GM23338 (cell line): Measurements from ENCODE around the gene CDK5R1. TPM values are rescaled to one million over a fixed set of nuclear protein-coding genes. Genes with fewer than 3 reads are reported as not detected.

ENCODE experiments used
- ATAC-seq: fragments of 200-7000 bp; cut with Tn5 transposase; 3 replicates; pipeline ENCODE4 v1.9.1; 2020
- DNase-seq: peaks from one replicate; pipeline ENCODE4 v3.0.0-alpha.2; 2015; ENCODE audit warnings: low spot score
- H2AFZ ChIP-seq: fragments of 200-600 bp; sonication (generic); 2 replicates; pipeline ENCODE4 v1.8.0; 2016; ENCODE audit warnings: antibody characterized with exemption, mild to moderate bottlenecking, moderate library complexity
- H3F3A ChIP-seq: fragments of 200-600 bp; sonication (generic); replicated peaks from 2 replicates; pipeline ENCODE4 v1.8.0; 2017; ENCODE audit warnings: antibody characterized with exemption, mixed run types, low read depth
- H3K27ac ChIP-seq: fragments of 200-600 bp; sonication (generic); 2 replicates; pipeline ENCODE4 v1.6.1; 2016; ENCODE audit warnings: low read depth
- H3K27me3 ChIP-seq: fragments of 200-600 bp; sonication (generic); 2 replicates; pipeline ENCODE4 v1.8.0; 2016; ENCODE audit warnings: mild to moderate bottlenecking, mixed run types, moderate library complexity; ENCODE audit not compliant: insufficient read depth
- H3K36me3 ChIP-seq: fragments of 200-600 bp; sonication (generic); 2 replicates; pipeline ENCODE4 v1.8.0; 2016; ENCODE audit warnings: mild to moderate bottlenecking; ENCODE audit not compliant: insufficient read depth
- H3K4me1 ChIP-seq: fragments of 200-600 bp; sonication (generic); 2 replicates; pipeline ENCODE4 v1.8.0; 2016; ENCODE audit warnings: mild to moderate bottlenecking, moderate library complexity; ENCODE audit not compliant: insufficient read depth
- H3K4me2 ChIP-seq: fragments of 200-600 bp; sonication (generic); 2 replicates; pipeline ENCODE4 v1.7.1; 2017; ENCODE audit warnings: mixed run types
- H3K4me3 ChIP-seq: fragments of 200-600 bp; sonication (generic); 2 replicates; pipeline ENCODE4 v1.6.1; 2016; ENCODE audit warnings: mixed run types
- H3K79me2 ChIP-seq: fragments of 200-600 bp; sonication (generic); replicated peaks from 2 replicates; pipeline ENCODE4 v1.8.0; 2017; ENCODE audit warnings: mild to moderate bottlenecking; ENCODE audit not compliant: insufficient read depth
- H3K9me2 ChIP-seq: fragments of 200-600 bp; sonication (generic); 2 replicates; pipeline ENCODE4 v1.8.0; 2017; ENCODE audit not compliant: insufficient read depth
- H4K20me1 ChIP-seq: fragments of 200-600 bp; sonication (generic); replicated peaks from 2 replicates; pipeline ENCODE4 v1.8.0; 2017; ENCODE audit warnings: mild to moderate bottlenecking; ENCODE audit not compliant: insufficient read depth
- H3K27ac Mint-ChIP-seq: 2 replicates; pipeline ENCODE4 v1.8.0; 2020; ENCODE audit warnings: inconsistent platforms, mild to moderate bottlenecking, moderate library complexity, mixed read lengths
- H3K27me3 Mint-ChIP-seq: 3 replicates; pipeline ENCODE4 v1.8.0; 2022; ENCODE audit warnings: low read depth, mild to moderate bottlenecking, moderate library complexity, mixed read lengths, inconsistent platforms; ENCODE audit not compliant: insufficient read depth, poor library complexity
- H3K36me3 Mint-ChIP-seq: 3 replicates; pipeline ENCODE4 v1.8.0; 2021; ENCODE audit warnings: low read depth, mild to moderate bottlenecking, inconsistent platforms, moderate library complexity, mixed read lengths
- H3K4me1 Mint-ChIP-seq: 3 replicates; pipeline ENCODE4 v1.8.0; 2020; ENCODE audit warnings: mild to moderate bottlenecking, inconsistent platforms, mixed read lengths
- H3K4me3 Mint-ChIP-seq: 3 replicates; pipeline ENCODE4 v1.8.0; 2021; ENCODE audit warnings: moderate library complexity, mild to moderate bottlenecking, inconsistent platforms, mixed read lengths
- H3K9me3 Mint-ChIP-seq: 3 replicates; pipeline ENCODE4 v1.8.0; 2020; ENCODE audit warnings: moderate library complexity, mild to moderate bottlenecking, inconsistent platforms, mixed read lengths
- CTCF ChIP-seq, 2 experiments: fragments of 200-600 bp in 1 of 2; sonication (generic) in 1 of 2; conservative IDR thresholded peaks; 2 replicates each; pipeline versions ENCODE4 v1.5.1 to v1.6.1; 2016 to 2017; ENCODE audit warnings: antibody characterized with exemption in 2 of 2, low read depth in 2 of 2, mild to moderate bottlenecking in 2 of 2, moderate library complexity in 1 of 2
- EZH2phosphoT487 ChIP-seq: fragments of 200-600 bp; sonication (generic); IDR thresholded peaks from one replicate; pipeline ENCODE4 v1.8.1; 2018; ENCODE audit warnings: antibody characterized with exemption; ENCODE audit not compliant: unreplicated experiment
- NANOG ChIP-seq: IDR thresholded peaks from 2 replicates; pipeline ENCODE4 v1.6.1; 2016; ENCODE audit warnings: antibody characterized with exemption, borderline replicate concordance
- POLR2AphosphoS5 ChIP-seq: IDR thresholded peaks from 2 replicates; pipeline ENCODE4 v1.6.1; 2016; ENCODE audit warnings: antibody characterized with exemption, low read depth
- STAT1 ChIP-seq: IDR thresholded peaks from one replicate; pipeline ENCODE4 v1.6.1; 2016; ENCODE audit warnings: antibody characterized with exemption; ENCODE audit not compliant: unreplicated experiment
- ZNF114 ChIP-seq: fragments of 250-450 bp; sonication (Bioruptor Pico); IDR thresholded peaks from 2 replicates; pipeline ENCODE4 v1.5.0; 2020; ENCODE audit warnings: mild to moderate bottlenecking, moderate library complexity
- ZNF331 ChIP-seq: fragments of 250-450 bp; sonication (Bioruptor Pico); IDR thresholded peaks from 2 replicates; pipeline ENCODE4 v1.5.0; 2020; ENCODE audit warnings: low read depth, mild to moderate bottlenecking, moderate library complexity
- polyA plus RNA-seq: library from polyadenylated mRNA; unstranded; fragments of >200 nt; fragmentation: Nextera tagmentation; extraction: Ambion mirVana; gene quantifications from 2 replicates; pipeline ENCODE4 v1.2.1, GENCODE V29; 2016
- total RNA-seq: library from RNA; depleted of rRNA; stranded (reverse); fragments of >200 nt; shearing (Covaris generic); gene quantifications from 2 replicates; pipeline ENCODE4 v1.2.3, GENCODE V29; 2014
- TF ChIP-seq, protein P1 (sequence below): fragments of 250-450 bp; sonication (Bioruptor Pico); IDR thresholded peaks from 2 replicates; pipeline ENCODE4 v1.5.0; 2020; ENCODE audit warnings: mild to moderate bottlenecking, moderate library complexity

Gene CDK5R1
- total and polyA plus RNA-seq, 2 experiments from 2014 or later: 4.0 to 11.6 TPM

DNA sequence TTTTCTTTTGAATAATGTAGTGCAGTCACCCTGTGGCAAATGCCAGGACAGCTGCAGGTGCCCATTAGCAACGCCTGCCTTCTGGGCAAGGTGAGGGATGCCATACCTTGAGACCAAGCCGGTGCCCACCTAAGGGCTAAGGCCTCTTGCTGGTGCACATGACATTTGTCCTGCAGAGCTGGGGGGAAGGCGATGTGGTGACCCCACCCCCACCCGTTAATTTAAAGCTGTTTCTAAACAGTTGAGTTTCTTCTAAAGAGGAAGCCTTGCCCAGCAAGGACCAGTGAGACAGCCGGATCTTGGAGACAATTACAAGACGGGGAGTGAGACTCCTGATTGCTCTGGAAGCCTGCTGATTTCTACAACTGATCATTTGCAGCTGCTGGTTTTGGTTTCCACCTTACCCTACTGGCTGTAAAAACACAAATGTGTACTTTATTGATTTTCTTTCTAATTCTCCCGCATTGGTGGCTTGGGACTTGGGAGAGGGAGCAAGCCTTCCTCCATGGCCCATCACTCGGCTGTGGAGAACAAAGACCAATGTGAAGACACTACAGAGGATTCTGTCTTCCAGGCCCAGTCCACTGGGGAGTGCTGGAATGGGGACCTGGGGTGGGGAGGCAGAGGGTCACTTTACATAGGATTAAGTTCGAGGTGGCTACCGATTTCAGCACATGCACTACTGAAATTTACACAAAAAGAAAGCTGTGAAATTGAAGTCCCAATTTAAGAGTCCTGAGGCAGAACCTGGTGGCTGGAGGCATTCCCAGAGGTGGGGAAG lies 2.7 kb downstream of the CDK5R1 start:
- peaks cover 56% of the 10 kb centered on the region for H3K4me1 Mint-ChIP-seq
- Histone ChIP-seq H4K20me1 (peaks cover 17% of the 10 kb centered on the region), H3K4me2 (peak overlapping the region; percentile 51; the same call in 1 of the 2 replicates), H2AFZ (no peak overlapping the region), H3K79me2 (peaks cover 27% of the 10 kb centered on the region), H3K27me3 (no peaks in the 10 kb centered on the region), H3F3A (peaks cover 18% of the 10 kb centered on the region), H3K36me3 (no peaks in the 10 kb centered on the region; the same call in 1 of the 2 replicates), H3K9me2 (no peaks in the 10 kb centered on the region), H3K4me1 (peaks cover 33% of the 10 kb centered on the region), H3K4me3 (no peak overlapping the region), H3K27ac (no peak overlapping the region)
- H3K27me3 Mint-ChIP-seq: peaks cover 21% of the 10 kb centered on the region
- ATAC-seq (no peak), DNase-seq (no peak)
- no peak overlapping the region for H3K27ac Mint-ChIP-seq
- H3K36me3 Mint-ChIP-seq: peaks cover 34% of the 10 kb centered on the region
- H3K9me3 Mint-ChIP-seq: peaks cover 3% of the 10 kb centered on the region; the same call in 2 of the 3 replicates
- TF ChIP-seq POLR2AphosphoS5: no peak
- TF ChIP-seq CTCF (conservative IDR thresholded peaks at IDR 0.05; ENCODE audit: low read depth in 2 of 2): no peak
- no peak for TF ChIP-seq NANOG
- TF ChIP-seq STAT1: no peak
- TF ChIP-seq EZH2phosphoT487: no peak
- TF ChIP-seq, protein P1, sequence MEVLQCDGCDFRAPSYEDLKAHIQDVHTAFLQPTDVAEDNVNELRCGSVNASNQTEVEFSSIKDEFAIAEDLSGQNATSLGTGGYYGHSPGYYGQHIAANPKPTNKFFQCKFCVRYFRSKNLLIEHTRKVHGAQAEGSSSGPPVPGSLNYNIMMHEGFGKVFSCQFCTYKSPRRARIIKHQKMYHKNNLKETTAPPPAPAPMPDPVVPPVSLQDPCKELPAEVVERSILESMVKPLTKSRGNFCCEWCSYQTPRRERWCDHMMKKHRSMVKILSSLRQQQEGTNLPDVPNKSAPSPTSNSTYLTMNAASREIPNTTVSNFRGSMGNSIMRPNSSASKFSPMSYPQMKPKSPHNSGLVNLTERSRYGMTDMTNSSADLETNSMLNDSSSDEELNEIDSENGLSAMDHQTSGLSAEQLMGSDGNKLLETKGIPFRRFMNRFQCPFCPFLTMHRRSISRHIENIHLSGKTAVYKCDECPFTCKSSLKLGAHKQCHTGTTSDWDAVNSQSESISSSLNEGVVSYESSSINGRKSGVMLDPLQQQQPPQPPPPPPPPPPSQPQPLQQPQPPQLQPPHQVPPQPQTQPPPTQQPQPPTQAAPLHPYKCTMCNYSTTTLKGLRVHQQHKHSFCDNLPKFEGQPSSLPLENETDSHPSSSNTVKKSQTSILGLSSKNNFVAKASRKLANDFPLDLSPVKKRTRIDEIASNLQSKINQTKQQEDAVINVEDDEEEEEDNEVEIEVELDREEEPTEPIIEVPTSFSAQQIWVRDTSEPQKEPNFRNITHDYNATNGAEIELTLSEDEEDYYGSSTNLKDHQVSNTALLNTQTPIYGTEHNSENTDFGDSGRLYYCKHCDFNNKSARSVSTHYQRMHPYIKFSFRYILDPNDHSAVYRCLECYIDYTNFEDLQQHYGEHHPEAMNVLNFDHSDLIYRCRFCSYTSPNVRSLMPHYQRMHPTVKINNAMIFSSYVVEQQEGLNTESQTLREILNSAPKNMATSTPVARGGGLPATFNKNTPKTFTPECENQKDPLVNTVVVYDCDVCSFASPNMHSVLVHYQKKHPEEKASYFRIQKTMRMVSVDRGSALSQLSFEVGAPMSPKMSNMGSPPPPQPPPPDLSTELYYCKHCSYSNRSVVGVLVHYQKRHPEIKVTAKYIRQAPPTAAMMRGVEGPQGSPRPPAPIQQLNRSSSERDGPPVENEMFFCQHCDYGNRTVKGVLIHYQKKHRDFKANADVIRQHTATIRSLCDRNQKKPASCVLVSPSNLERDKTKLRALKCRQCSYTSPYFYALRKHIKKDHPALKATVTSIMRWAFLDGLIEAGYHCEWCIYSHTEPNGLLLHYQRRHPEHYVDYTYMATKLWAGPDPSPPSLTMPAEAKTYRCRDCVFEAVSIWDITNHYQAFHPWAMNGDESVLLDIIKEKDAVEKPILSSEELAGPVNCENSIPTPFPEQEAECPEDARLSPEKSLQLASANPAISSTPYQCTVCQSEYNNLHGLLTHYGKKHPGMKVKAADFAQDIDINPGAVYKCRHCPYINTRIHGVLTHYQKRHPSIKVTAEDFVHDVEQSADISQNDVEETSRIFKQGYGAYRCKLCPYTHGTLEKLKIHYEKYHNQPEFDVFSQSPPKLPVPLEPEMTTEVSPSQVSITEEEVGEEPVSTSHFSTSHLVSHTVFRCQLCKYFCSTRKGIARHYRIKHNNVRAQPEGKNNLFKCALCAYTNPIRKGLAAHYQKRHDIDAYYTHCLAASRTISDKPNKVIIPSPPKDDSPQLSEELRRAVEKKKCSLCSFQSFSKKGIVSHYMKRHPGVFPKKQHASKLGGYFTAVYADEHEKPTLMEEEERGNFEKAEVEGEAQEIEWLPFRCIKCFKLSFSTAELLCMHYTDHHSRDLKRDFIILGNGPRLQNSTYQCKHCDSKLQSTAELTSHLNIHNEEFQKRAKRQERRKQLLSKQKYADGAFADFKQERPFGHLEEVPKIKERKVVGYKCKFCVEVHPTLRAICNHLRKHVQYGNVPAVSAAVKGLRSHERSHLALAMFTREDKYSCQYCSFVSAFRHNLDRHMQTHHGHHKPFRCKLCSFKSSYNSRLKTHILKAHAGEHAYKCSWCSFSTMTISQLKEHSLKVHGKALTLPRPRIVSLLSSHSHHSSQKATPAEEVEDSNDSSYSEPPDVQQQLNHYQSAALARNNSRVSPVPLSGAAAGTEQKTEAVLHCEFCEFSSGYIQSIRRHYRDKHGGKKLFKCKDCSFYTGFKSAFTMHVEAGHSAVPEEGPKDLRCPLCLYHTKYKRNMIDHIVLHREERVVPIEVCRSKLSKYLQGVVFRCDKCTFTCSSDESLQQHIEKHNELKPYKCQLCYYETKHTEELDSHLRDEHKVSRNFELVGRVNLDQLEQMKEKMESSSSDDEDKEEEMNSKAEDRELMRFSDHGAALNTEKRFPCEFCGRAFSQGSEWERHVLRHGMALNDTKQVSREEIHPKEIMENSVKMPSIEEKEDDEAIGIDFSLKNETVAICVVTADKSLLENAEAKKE (CRISPR knock-in tag): no peak
- no peak for TF ChIP-seq ZNF114 (CRISPR knock-in tag)
- no peak for TF ChIP-seq ZNF331 (CRISPR knock-in tag)
- H3K4me3 Mint-ChIP-seq: peak overlapping the region; percentile 89
